Cardiac septum (tissue), 1 donor: Measurements from ENCODE around the gene NBR1. TPM values are rescaled to one million over a fixed set of nuclear protein-coding genes. Genes with fewer than 3 reads are reported as not detected.
"Not testable (repeated sequence)": the region's sequence is repeated elsewhere in the genome, so short reads cannot be mapped to it uniquely, and the experiment has no call there.

Source experiments
- DNase-seq: peaks from one replicate; pipeline ENCODE4 v3.0.0-alpha.2; 2020; ENCODE audit warnings: low spot score
- intact Hi-C: fragments of 100-400 bp; cut with DNase I; formaldehyde crosslinking; loops from one replicate; pipeline ENCODE4 v1.14.0; 2022
- total RNA-seq: library from RNA; stranded (reverse); fragmentation: NEBNext Ultra II Directional; extraction: Animal tissue kit (Norgen Biotek cat#: 25700); gene quantifications from one replicate; pipeline ENCODE4 v1.2.1, GENCODE V29; 2021
- donor health status: DM: no; HTN: no; CAD: no.

NBR1 gene
- total RNA-seq, 1 donor from 2014 or later, result 97.6 TPM

GRCh38 chr17:43210576-43210975 lies 39.6 kb downstream of the NBR1 start:
- intact Hi-C loops, result no loop called here
- no peak for DNase-seq

GRCh38 chr17:43211123-43211479 lies 40.1 kb downstream of the NBR1 start:
- intact Hi-C loops, result no loop called here
- DNase-seq, result no peak

- intact Hi-C loops, result no loop called here
Measured at GRCh38 chr17:43211480-43212402, 40.7 kb downstream of the NBR1 start, which contains the start of gene TMEM106A. TMEM106A (plus strand) TSS chr17:43211875; CDS start chr17:43213042, 1,167 bp downstream.

GRCh38 chr17:43212641-43213490 lies 41.9 kb downstream of the NBR1 start:
- no peak for DNase-seq
- intact Hi-C loops, result no loop called here

More at GRCh38 chr17:43211480-43212402, 40.7 kb downstream of the NBR1 start, which contains the start of gene TMEM106A:
- DNase-seq, result peak; percentile 80

- intact Hi-C loops, result no loop called here
- DNase-seq, result no peak
Measured at GRCh38 chr17:43213545-43213944, 42.5 kb downstream of the NBR1 start.

- intact Hi-C loops, result no loop called here
- DNase-seq, result no peak
Measured at GRCh38 chr17:43215341-43215740, 44.3 kb downstream of the NBR1 start.

- intact Hi-C loops, result no loop called here
- no peak for DNase-seq
Measured at GRCh38 chr17:43216369-43216761, 45.4 kb downstream of the NBR1 start.

GRCh38 chr17:43216762-43217613 lies 46.0 kb downstream of the NBR1 start:
- DNase-seq, result no peak
- intact Hi-C loops, result no loop called here

GRCh38 chr17:43217614-43218087 lies 46.6 kb downstream of the NBR1 start:
- DNase-seq, result no peak
- intact Hi-C loops, result no loop called here

- intact Hi-C loops, result no loop called here
- no peak for DNase-seq
Measured at GRCh38 chr17:43219001-43219400, 48.0 kb downstream of the NBR1 start.

- intact Hi-C loops, result no loop called here
- DNase-seq, result no peak
Measured at GRCh38 chr17:43219746-43220380, 48.8 kb downstream of the NBR1 start.

- DNase-seq, result no peak
- intact Hi-C loops, result no loop called here
Measured at GRCh38 chr17:43220511-43221125, 49.6 kb downstream of the NBR1 start.

GRCh38 chr17:43224146-43224705 lies 53.2 kb downstream of the NBR1 start:
- DNase-seq, result no peak
- intact Hi-C loops, result no loop called here

GRCh38 chr17:43226393-43226792 lies 55.4 kb downstream of the NBR1 start:
- no peak for DNase-seq
- intact Hi-C loops, result no loop called here

GRCh38 chr17:43228020-43228782 lies 57.2 kb downstream of the NBR1 start, which contains the start of gene CCDC200:
CCDC200 (minus strand) TSS chr17:43228623; CDS start chr17:43228554, 69 bp downstream.
- intact Hi-C loops, DNase-seq: not testable (repeated sequence)

GRCh38 chr17:43231205-43232020 lies 60.4 kb downstream of the NBR1 start:
- peak; percentile 46 for DNase-seq

More at GRCh38 chr17:43231205-43232020, 60.4 kb downstream of the NBR1 start:
- intact Hi-C loops, result not testable (repeated sequence)
